ENCODE measurements around the gene DAPK1. TPM values are rescaled to one million over a fixed set of nuclear protein-coding genes. Genes with fewer than 3 reads are reported as not detected.

DAPK1 gene
- total RNA-seq, 1 donor from 2014 or later = 35.1 TPM

GRCh38 chr9:87716141-87716540, 218.5 kb downstream of the DAPK1 start:
- no peak overlapping the region for H3K4me3 Mint-ChIP-seq (ENCODE audit: unreplicated experiment)
- H3K4me1 ChIP-seq (ENCODE audit: insufficient read depth, low read length) = peaks cover 35% of the 10 kb centered on the region
- FAIRE-seq (no peak), DNase-seq (ENCODE audit: low read depth) (no peak)
- no peak overlapping the region for H3K4me2 ChIP-seq (ENCODE audit: low read length)
- no peak overlapping the region for H3K27ac ChIP-seq (ENCODE audit: low read depth, low read length)
- H2AFZ ChIP-seq (ENCODE audit: low read depth, low read length) = no peak overlapping the region
- no peaks in the 10 kb centered on the region for H3K9me3 Mint-ChIP-seq (ENCODE audit: unreplicated experiment)
- H3K79me2 ChIP-seq (ENCODE audit: insufficient read depth, low read length) = no peaks in the 10 kb centered on the region
- H3K27ac Mint-ChIP-seq (ENCODE audit: unreplicated experiment) = no peak overlapping the region
- TF ChIP-seq CTCF (IDR thresholded peaks at IDR 0.05; ENCODE audit: insufficient read depth, low read depth, low read length) (no peak), EZH2 (IDR thresholded peaks at IDR 0.05; ENCODE audit: insufficient read depth, low read length) (no peak)
- no peaks in the 10 kb centered on the region for H4K20me1 ChIP-seq (ENCODE audit: insufficient read depth, low read length)
- peaks cover 13% of the 10 kb centered on the region for H3K27me3 Mint-ChIP-seq (ENCODE audit: low read depth, unreplicated experiment)
- H3K4me3 ChIP-seq (ENCODE audit: insufficient read depth, low read depth, low read length) = no peak overlapping the region
- no peaks in the 10 kb centered on the region for H3K9me3 ChIP-seq (ENCODE audit: insufficient read depth, low read depth, low read length)
- H3K27me3 ChIP-seq (ENCODE audit: insufficient read depth, low read length) = no peaks in the 10 kb centered on the region
- H3K36me3 Mint-ChIP-seq (ENCODE audit: low read depth, unreplicated experiment) = no peaks in the 10 kb centered on the region
- H3K4me1 Mint-ChIP-seq (ENCODE audit: low read depth, unreplicated experiment) = peaks cover 19% of the 10 kb centered on the region
- no peak overlapping the region for H3K9ac ChIP-seq (ENCODE audit: low read length)
- H3K36me3 ChIP-seq (ENCODE audit: insufficient read depth, low read length) = no peaks in the 10 kb centered on the region

- no peak overlapping the region for H3K4me3 ChIP-seq (ENCODE audit: insufficient read depth, low read depth, low read length)
- H3K4me3 Mint-ChIP-seq (ENCODE audit: unreplicated experiment) = no peak overlapping the region
- no peak for FAIRE-seq
- H3K27ac ChIP-seq (ENCODE audit: low read depth, low read length) = no peak overlapping the region
- peaks cover 10% of the 10 kb centered on the region for H3K4me1 Mint-ChIP-seq (ENCODE audit: low read depth, unreplicated experiment)
- H3K9ac ChIP-seq (ENCODE audit: low read length) = no peak overlapping the region
- H3K4me1 ChIP-seq (ENCODE audit: insufficient read depth, low read length) = peaks cover 24% of the 10 kb centered on the region
- no peaks in the 10 kb centered on the region for H3K27me3 ChIP-seq (ENCODE audit: insufficient read depth, low read length)
- TF ChIP-seq CTCF (IDR thresholded peaks at IDR 0.05; ENCODE audit: insufficient read depth, low read depth, low read length) = no peak
- no peak for TF ChIP-seq EZH2 (IDR thresholded peaks at IDR 0.05; ENCODE audit: insufficient read depth, low read length)
- H2AFZ ChIP-seq (ENCODE audit: low read depth, low read length) = no peak overlapping the region
- peaks cover 18% of the 10 kb centered on the region for H3K27me3 Mint-ChIP-seq (ENCODE audit: low read depth, unreplicated experiment)
- H3K27ac Mint-ChIP-seq (ENCODE audit: unreplicated experiment) = no peak overlapping the region
- H3K9me3 ChIP-seq (ENCODE audit: insufficient read depth, low read depth, low read length) = no peaks in the 10 kb centered on the region
- no peaks in the 10 kb centered on the region for H3K79me2 ChIP-seq (ENCODE audit: insufficient read depth, low read length)
- no peaks in the 10 kb centered on the region for H3K36me3 ChIP-seq (ENCODE audit: insufficient read depth, low read length)
- H3K36me3 Mint-ChIP-seq (ENCODE audit: low read depth, unreplicated experiment) = no peaks in the 10 kb centered on the region
- H3K4me2 ChIP-seq (ENCODE audit: low read length) = no peak overlapping the region
- no peak for DNase-seq (ENCODE audit: low read depth)
- no peaks in the 10 kb centered on the region for H3K9me3 Mint-ChIP-seq (ENCODE audit: unreplicated experiment)
- H4K20me1 ChIP-seq (ENCODE audit: insufficient read depth, low read length) = no peaks in the 10 kb centered on the region
Observed at GRCh38 chr9:87717456-87717855, 219.8 kb downstream of the DAPK1 start.

- no peaks in the 10 kb centered on the region for H3K36me3 ChIP-seq (ENCODE audit: insufficient read depth, low read length)
Observed at GRCh38 chr9:87718231-87718630, 220.6 kb downstream of the DAPK1 start.

More at GRCh38 chr9:87718231-87718630, 220.6 kb downstream of the DAPK1 start:
- Mint-ChIP-seq H3K36me3 (ENCODE audit: low read depth, unreplicated experiment) (no peaks in the 10 kb centered on the region), H3K4me3 (ENCODE audit: unreplicated experiment) (no peak overlapping the region), H3K4me1 (ENCODE audit: low read depth, unreplicated experiment) (peaks cover 2% of the 10 kb centered on the region), H3K9me3 (ENCODE audit: unreplicated experiment) (peaks cover 2% of the 10 kb centered on the region), H3K27me3 (ENCODE audit: low read depth, unreplicated experiment) (peaks cover 22% of the 10 kb centered on the region), H3K27ac (ENCODE audit: unreplicated experiment) (no peak overlapping the region)
- H3K27ac ChIP-seq (ENCODE audit: low read depth, low read length) = no peak overlapping the region
- no peaks in the 10 kb centered on the region for H4K20me1 ChIP-seq (ENCODE audit: insufficient read depth, low read length)
- no peak overlapping the region for H3K4me2 ChIP-seq (ENCODE audit: low read length)
- FAIRE-seq = no peak
- no peaks in the 10 kb centered on the region for H3K79me2 ChIP-seq (ENCODE audit: insufficient read depth, low read length)
- H3K9ac ChIP-seq (ENCODE audit: low read length) = no peak overlapping the region
- H2AFZ ChIP-seq (ENCODE audit: low read depth, low read length) = no peak overlapping the region
- H3K4me1 ChIP-seq (ENCODE audit: insufficient read depth, low read length) = peaks cover 16% of the 10 kb centered on the region
- TF ChIP-seq CTCF (IDR thresholded peaks at IDR 0.05; ENCODE audit: insufficient read depth, low read depth, low read length) = no peak
- no peak for TF ChIP-seq EZH2 (IDR thresholded peaks at IDR 0.05; ENCODE audit: insufficient read depth, low read length)
- H3K9me3 ChIP-seq (ENCODE audit: insufficient read depth, low read depth, low read length) = no peaks in the 10 kb centered on the region
- DNase-seq (ENCODE audit: low read depth) = no peak
- no peak overlapping the region for H3K4me3 ChIP-seq (ENCODE audit: insufficient read depth, low read depth, low read length)
- no peaks in the 10 kb centered on the region for H3K27me3 ChIP-seq (ENCODE audit: insufficient read depth, low read length)
